ENCODE results near the gene MBD6. TPM values are rescaled to one million over a fixed set of nuclear protein-coding genes. Genes with fewer than 3 reads are reported as not detected.

Gene MBD6
- total and polyA plus RNA-seq, 12 donors = 8.8 to 46.9 (median 33.5) TPM

- Histone ChIP-seq H3K4me1 (peaks cover 8 to 52% (median 34%) of the 10 kb centered on the region in 9 donors), H3K4me3 (no peak overlapping the region), H3K27me3 (no peaks in the 10 kb centered on the region), H3K36me3 (peaks cover 0 to 88% (median 64%) of the 10 kb centered on the region in 9 donors), H3K9me3 (no peaks in the 10 kb centered on the region), H3K27ac (peak overlapping the region in 1 of 10 donors; percentile 33)
- TF ChIP-seq CTCF (IDR thresholded peaks at IDR 0.05) = no peak
- ATAC-seq (no peak), DNase-seq (no peak)
- intact Hi-C loops (cut with DNase I) = loop anchor here in 2 of 10 donors (2.0 to 5.0 kb wide), 2 partner anchors 26 to 228 kb away; partner anchors contain the start of gene MARS1 (in 1 of the 2)
- 78 to 83% methylated on average over 9 of the region's 9 CpGs for WGBS, 2 donors
Measured at GRCh38 chr12:57514720-57515407, 7.8 kb upstream of the MBD6 start.

- ATAC-seq (no peak), DNase-seq (no peak)
- Histone ChIP-seq H3K27ac (peak overlapping the region in 1 of 10 donors; percentile 33), H3K4me1 (peaks cover 8 to 52% (median 35%) of the 10 kb centered on the region in 9 donors), H3K27me3 (no peaks in the 10 kb centered on the region), H3K4me3 (no peak overlapping the region), H3K9me3 (no peaks in the 10 kb centered on the region), H3K36me3 (peaks cover 0 to 82% (median 64%) of the 10 kb centered on the region in 9 donors)
- no peak for TF ChIP-seq CTCF (IDR thresholded peaks at IDR 0.05)
- WGBS, 2 donors = 52 to 59% methylated on average over 3 of the region's 3 CpGs
- intact Hi-C loops (cut with DNase I) = loop anchor here in 2 of 10 donors (2.0 to 5.0 kb wide), 2 partner anchors 27 to 228 kb away; partner anchors contain the start of gene MARS1 (in 1 of the 2)
Measured at GRCh38 chr12:57515408-57515933, 7.2 kb upstream of the MBD6 start.

- TF ChIP-seq CTCF (IDR thresholded peaks at IDR 0.05) = no peak
- H3K4me3 ChIP-seq = no peak overlapping the region
- WGBS, 2 donors = 76 to 80% methylated on average over 11 of the region's 11 CpGs
- no peaks in the 10 kb centered on the region for H3K27me3 ChIP-seq
- intact Hi-C loops (cut with DNase I) = loop anchor here in 2 of 10 donors (2.0 to 5.0 kb wide), 2 partner anchors 27 to 229 kb away; partner anchors contain the start of gene MARS1 (in 1 of the 2)
- H3K36me3 ChIP-seq = peaks cover 0 to 77% (median 64%) of the 10 kb centered on the region in 9 donors
- H3K27ac ChIP-seq = peak overlapping the region in 2 of 10 donors; percentile 33 to 99
- H3K9me3 ChIP-seq = no peaks in the 10 kb centered on the region
- ATAC-seq = no peak
- peaks cover 8 to 56% (median 38%) of the 10 kb centered on the region in 9 donors for H3K4me1 ChIP-seq
- no peak for DNase-seq
Measured at GRCh38 chr12:57515934-57516541, 6.6 kb upstream of the MBD6 start.

- no peak for TF ChIP-seq CTCF (IDR thresholded peaks at IDR 0.05)
- Histone ChIP-seq H3K4me3 (no peak overlapping the region), H3K27me3 (no peaks in the 10 kb centered on the region), H3K27ac (peak overlapping the region in 8 of 10 donors; percentile 56 to 100 (median 99)), H3K4me1 (peaks cover 14 to 62% (median 45%) of the 10 kb centered on the region in 9 donors), H3K9me3 (no peaks in the 10 kb centered on the region), H3K36me3 (peaks cover 0 to 70% (median 58%) of the 10 kb centered on the region in 9 donors)
- intact Hi-C loops (cut with DNase I) = loop anchor here in 1 of 10 donors (5.0 kb wide), 1 partner anchor 229 kb away; no protein-coding TSS in a partner anchor
- ATAC-seq (no peak), DNase-seq (no peak)
- WGBS, 2 donors = 81 to 86% methylated on average over 11 of the region's 11 CpGs
Measured at GRCh38 chr12:57516617-57517153, 5.9 kb upstream of the MBD6 start.
